Mammary epithelial cell (primary cell): ENCODE data around the gene DNAJC1.

ENCODE experiments used
- EZH2 ChIP-seq: IDR thresholded peaks from 2 replicates; pipeline ENCODE4 v1.6.1; 2012; ENCODE audit warnings: low read length, inconsistent platforms, borderline replicate concordance
- TF ChIP-seq, protein P1 (sequence below), 2 donors: IDR thresholded peaks in 1 of 2; conservative IDR thresholded peaks in 1 of 2; 2 replicates each; pipeline ENCODE4 v1.5.1; 2011 to 2012; ENCODE audit warnings: inconsistent platforms in 2 of 2, low read length in 2 of 2, mild to moderate bottlenecking in 2 of 2, control low read depth in 1 of 2, low read depth in 1 of 2; ENCODE audit not compliant: insufficient read depth in 1 of 2; ENCODE audit errors: extremely low read depth in 1 of 2

DNA sequence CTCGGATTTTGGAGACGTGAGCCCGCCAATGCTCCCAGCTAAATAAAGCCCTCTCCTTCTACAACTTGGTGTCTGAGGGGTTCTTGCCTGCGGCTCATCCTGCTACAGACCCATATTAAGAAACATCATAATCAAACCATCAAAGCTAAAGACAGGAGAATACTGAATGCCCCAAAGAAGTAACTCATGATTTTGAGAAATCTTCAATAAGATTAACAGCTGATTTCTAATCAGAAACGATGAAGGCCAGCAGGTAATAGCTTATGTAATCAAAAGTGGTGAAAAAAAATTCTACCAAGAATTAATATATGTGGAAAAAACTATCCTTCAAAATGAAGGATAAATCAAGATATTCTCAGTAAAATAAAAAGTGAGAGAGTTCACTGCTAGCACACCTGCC, 130.3 kb downstream of the DNAJC1 start:
- no peak for TF ChIP-seq EZH2
- TF ChIP-seq, protein P1, sequence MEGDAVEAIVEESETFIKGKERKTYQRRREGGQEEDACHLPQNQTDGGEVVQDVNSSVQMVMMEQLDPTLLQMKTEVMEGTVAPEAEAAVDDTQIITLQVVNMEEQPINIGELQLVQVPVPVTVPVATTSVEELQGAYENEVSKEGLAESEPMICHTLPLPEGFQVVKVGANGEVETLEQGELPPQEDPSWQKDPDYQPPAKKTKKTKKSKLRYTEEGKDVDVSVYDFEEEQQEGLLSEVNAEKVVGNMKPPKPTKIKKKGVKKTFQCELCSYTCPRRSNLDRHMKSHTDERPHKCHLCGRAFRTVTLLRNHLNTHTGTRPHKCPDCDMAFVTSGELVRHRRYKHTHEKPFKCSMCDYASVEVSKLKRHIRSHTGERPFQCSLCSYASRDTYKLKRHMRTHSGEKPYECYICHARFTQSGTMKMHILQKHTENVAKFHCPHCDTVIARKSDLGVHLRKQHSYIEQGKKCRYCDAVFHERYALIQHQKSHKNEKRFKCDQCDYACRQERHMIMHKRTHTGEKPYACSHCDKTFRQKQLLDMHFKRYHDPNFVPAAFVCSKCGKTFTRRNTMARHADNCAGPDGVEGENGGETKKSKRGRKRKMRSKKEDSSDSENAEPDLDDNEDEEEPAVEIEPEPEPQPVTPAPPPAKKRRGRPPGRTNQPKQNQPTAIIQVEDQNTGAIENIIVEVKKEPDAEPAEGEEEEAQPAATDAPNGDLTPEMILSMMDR (conservative IDR thresholded peaks at IDR 0.05 in 1 of 2, IDR thresholded peaks at IDR 0.05 in 1 of 2; ENCODE audit: extremely low read depth in 1 of 2, insufficient read depth in 1 of 2, low read depth in 1 of 2, low read length in 2 of 2), result no peak
